Hepatocyte (in vitro differentiated cells): ENCODE measurements around the gene MAB21L3.

ENCODE experiments used
- EZH2 ChIP-seq: fragments of 200-600 bp; sonication (generic); IDR thresholded peaks from 2 replicates; pipeline ENCODE4 v1.6.1; 2016; ENCODE audit warnings: antibody characterized with exemption, mild to moderate bottlenecking, borderline replicate concordance
- TF ChIP-seq, protein P1 (sequence below): fragments of 200-600 bp; sonication (generic); IDR thresholded peaks from 2 replicates; pipeline ENCODE4 v1.5.1; 2016; ENCODE audit warnings: antibody characterized with exemption, mild to moderate bottlenecking; ENCODE audit not compliant: poor library complexity

DNA sequence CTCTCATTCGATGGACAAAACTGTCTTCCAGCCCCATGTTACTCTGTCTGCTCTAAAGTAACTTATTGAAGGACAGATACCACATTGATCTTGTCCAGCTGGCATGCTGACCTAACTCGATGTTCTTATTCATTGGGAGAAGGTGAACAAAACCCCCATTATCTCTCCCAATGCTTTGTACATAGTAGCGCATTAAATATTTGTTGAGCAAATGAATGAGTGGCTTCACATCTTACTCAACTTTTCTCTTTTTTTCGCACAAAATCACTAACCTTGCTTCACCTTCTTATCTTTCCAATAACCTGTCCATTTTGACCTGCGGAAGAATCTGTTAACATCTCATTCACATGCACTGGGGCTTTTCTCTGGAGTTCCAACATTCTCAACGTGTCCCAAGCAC is 18.3 kb downstream of the MAB21L3 start:
- TF ChIP-seq, protein P1, sequence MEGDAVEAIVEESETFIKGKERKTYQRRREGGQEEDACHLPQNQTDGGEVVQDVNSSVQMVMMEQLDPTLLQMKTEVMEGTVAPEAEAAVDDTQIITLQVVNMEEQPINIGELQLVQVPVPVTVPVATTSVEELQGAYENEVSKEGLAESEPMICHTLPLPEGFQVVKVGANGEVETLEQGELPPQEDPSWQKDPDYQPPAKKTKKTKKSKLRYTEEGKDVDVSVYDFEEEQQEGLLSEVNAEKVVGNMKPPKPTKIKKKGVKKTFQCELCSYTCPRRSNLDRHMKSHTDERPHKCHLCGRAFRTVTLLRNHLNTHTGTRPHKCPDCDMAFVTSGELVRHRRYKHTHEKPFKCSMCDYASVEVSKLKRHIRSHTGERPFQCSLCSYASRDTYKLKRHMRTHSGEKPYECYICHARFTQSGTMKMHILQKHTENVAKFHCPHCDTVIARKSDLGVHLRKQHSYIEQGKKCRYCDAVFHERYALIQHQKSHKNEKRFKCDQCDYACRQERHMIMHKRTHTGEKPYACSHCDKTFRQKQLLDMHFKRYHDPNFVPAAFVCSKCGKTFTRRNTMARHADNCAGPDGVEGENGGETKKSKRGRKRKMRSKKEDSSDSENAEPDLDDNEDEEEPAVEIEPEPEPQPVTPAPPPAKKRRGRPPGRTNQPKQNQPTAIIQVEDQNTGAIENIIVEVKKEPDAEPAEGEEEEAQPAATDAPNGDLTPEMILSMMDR: no peak
- TF ChIP-seq EZH2: no peak
